ENCODE measurements around the gene PRKACG. TPM values are rescaled to one million over a fixed set of nuclear protein-coding genes. Genes with fewer than 3 reads are reported as not detected.

Gene PRKACG
- total and polyA plus RNA-seq, 5 experiments from 2014 or later = not detected

- Mint-ChIP-seq H3K27ac (no peak overlapping the region), H3K4me1 (peaks cover 29 to 63% (median 39%) of the 10 kb centered on the region in 4 donors), H3K36me3 (peaks cover 0 to 33% (median 11%) of the 10 kb centered on the region in 3 donors), H3K4me3 (no peak overlapping the region), H3K9me3 (no peaks in the 10 kb centered on the region), H3K27me3 (no peaks in the 10 kb centered on the region)
- POLR2A ChIA-PET = no interaction called here
- no peak for DNase-seq
- ATAC-seq = no peak
Measured at GRCh38 chr9:69040646-69041045, 26.7 kb upstream of the PRKACG start.

GRCh38 chr9:69036799-69037198 is 22.9 kb upstream of the PRKACG start:
- ATAC-seq (no peak), DNase-seq (no peak)
- POLR2A ChIA-PET = interaction anchor here (0.8 to 2.3 kb wide), 6 partner anchors 17 to 257 kb away, joined by 3 to 23 read pairs (median 6); a partner anchor contains a TSS
- H3K36me3 Mint-ChIP-seq = peaks cover 0 to 9% (median 9%) of the 10 kb centered on the region in 3 donors
- peak overlapping the region; percentile 92 to 99 (median 96) for H3K4me3 Mint-ChIP-seq
- H3K27ac Mint-ChIP-seq = peak overlapping the region; percentile 87 to 95 (median 92)
- H3K4me1 Mint-ChIP-seq = peaks cover 14 to 47% (median 21%) of the 10 kb centered on the region in 4 donors
- H3K9me3 Mint-ChIP-seq = no peaks in the 10 kb centered on the region
- no peaks in the 10 kb centered on the region for H3K27me3 Mint-ChIP-seq

- H3K27ac Mint-ChIP-seq = peak overlapping the region; percentile 87 to 95 (median 92)
- POLR2A ChIA-PET = interaction anchor here (0.7 to 2.3 kb wide), 8 partner anchors 8 to 257 kb away, joined by 3 to 23 read pairs (median 4); a partner anchor contains a TSS
- H3K27me3 Mint-ChIP-seq = no peaks in the 10 kb centered on the region
- ATAC-seq (peak; percentile 26 to 33), DNase-seq (peak in 1 of 10 donors; percentile 10)
- peak overlapping the region; percentile 92 to 99 (median 96) for H3K4me3 Mint-ChIP-seq
- H3K36me3 Mint-ChIP-seq = peaks cover 0 to 9% (median 9%) of the 10 kb centered on the region in 3 donors
- H3K4me1 Mint-ChIP-seq = peaks cover 14 to 48% (median 22%) of the 10 kb centered on the region in 4 donors
- H3K9me3 Mint-ChIP-seq = no peaks in the 10 kb centered on the region
Measured at GRCh38 chr9:69036309-69036708, 22.4 kb upstream of the PRKACG start.

GRCh38 chr9:69035438-69036308 is 21.8 kb upstream of the PRKACG start, which contains the start of gene FXN:
TSS of gene FXN (plus strand) at chr9:69035752. CDS start at chr9:69035783, 31 bp downstream.
- ATAC-seq (peak; percentile 90 to 93), DNase-seq (peak; percentile 61 to 84 (median 78))
- H3K27ac Mint-ChIP-seq = peak within 1 kb of the TSS; percentile 87 to 95 (median 92)
- H3K36me3 Mint-ChIP-seq = peaks cover 0 to 9% (median 9%) of the 10 kb centered on the region in 3 donors
- H3K4me3 Mint-ChIP-seq = peak within 1 kb of the TSS; percentile 92 to 99 (median 96)
- no peaks in the 10 kb centered on the region for H3K27me3 Mint-ChIP-seq
- H3K4me1 Mint-ChIP-seq = peaks cover 16 to 50% (median 24%) of the 10 kb centered on the region in 4 donors
- POLR2A ChIA-PET = interaction anchor here (0.6 to 2.3 kb wide), 10 partner anchors 9 to 730 kb away, joined by 3 to 23 read pairs (median 4); a partner anchor contains a TSS
- no peaks in the 10 kb centered on the region for H3K9me3 Mint-ChIP-seq

- POLR2A ChIA-PET = no interaction called here
- no peak for ATAC-seq
- Mint-ChIP-seq H3K27me3 (no peaks in the 10 kb centered on the region), H3K27ac (peak overlapping the region in 5 of 10 donors; percentile 3 to 81 (median 61)), H3K9me3 (peaks cover 0 to 6% (median 0%) of the 10 kb centered on the region in 9 donors), H3K36me3 (no peaks in the 10 kb centered on the region), H3K4me1 (peaks cover 25 to 55% (median 39%) of the 10 kb centered on the region in 4 donors), H3K4me3 (peak overlapping the region in 8 of 10 donors; percentile 0 to 74 (median 27))
- DNase-seq = no peak
Measured at GRCh38 chr9:69034071-69034470, 20.2 kb upstream of the PRKACG start.

- Mint-ChIP-seq H3K9me3 (peaks cover 0 to 6% (median 0%) of the 10 kb centered on the region in 9 donors), H3K4me3 (no peak overlapping the region), H3K27ac (peak overlapping the region in 3 of 10 donors; percentile 16 to 58 (median 16)), H3K4me1 (peaks cover 18 to 59% (median 47%) of the 10 kb centered on the region in 4 donors), H3K36me3 (no peaks in the 10 kb centered on the region), H3K27me3 (no peaks in the 10 kb centered on the region)
- no peak for DNase-seq
- POLR2A ChIA-PET = interaction anchor here (0.6 to 1.2 kb wide), 2 partner anchors 11 to 77 kb away, joined by 3 to 4 read pairs; no protein-coding TSS in a partner anchor
- no peak for ATAC-seq
Measured at GRCh38 chr9:69030851-69031645, 17.1 kb upstream of the PRKACG start.

GRCh38 chr9:69029535-69029934 is 15.6 kb upstream of the PRKACG start:
- Mint-ChIP-seq H3K27ac (peak overlapping the region in 6 of 10 donors; percentile 3 to 81 (median 39)), H3K4me3 (peak overlapping the region in 8 of 10 donors; percentile 5 to 61 (median 31))
- no peak for DNase-seq

GRCh38 chr9:69028754-69029153 is 14.8 kb upstream of the PRKACG start:
- POLR2A ChIA-PET = interaction anchor here (0.7 to 1.3 kb wide), 3 partner anchors 9 to 256 kb away, joined by 3 to 12 read pairs (median 5); a partner anchor contains a TSS
- no peaks in the 10 kb centered on the region for H3K36me3 Mint-ChIP-seq
- H3K4me1 Mint-ChIP-seq = peaks cover 20 to 56% (median 45%) of the 10 kb centered on the region in 4 donors
- peak overlapping the region in 9 of 10 donors; percentile 53 to 87 (median 72) for H3K27ac Mint-ChIP-seq
- peak overlapping the region; percentile 17 to 79 (median 56) for H3K4me3 Mint-ChIP-seq
- DNase-seq (peak in 8 of 10 donors; percentile 29 to 78 (median 60)), ATAC-seq (peak; percentile 86 to 92)
- no peaks in the 10 kb centered on the region for H3K27me3 Mint-ChIP-seq
- peaks cover 0 to 6% (median 0%) of the 10 kb centered on the region in 9 donors for H3K9me3 Mint-ChIP-seq

More at GRCh38 chr9:69029535-69029934, 15.6 kb upstream of the PRKACG start:
- H3K9me3 Mint-ChIP-seq = peaks cover 0 to 6% (median 0%) of the 10 kb centered on the region in 9 donors
- H3K4me1 Mint-ChIP-seq = peaks cover 19 to 54% (median 42%) of the 10 kb centered on the region in 4 donors
- POLR2A ChIA-PET = interaction anchor here (0.7 kb wide), 1 partner anchor 257 kb away, joined by 3 read pairs; no protein-coding TSS in a partner anchor
- H3K36me3 Mint-ChIP-seq = no peaks in the 10 kb centered on the region
- no peaks in the 10 kb centered on the region for H3K27me3 Mint-ChIP-seq
- ATAC-seq = no peak

- DNase-seq = peak in 9 of 10 donors; percentile 8 to 68 (median 46)
- Mint-ChIP-seq H3K36me3 (no peaks in the 10 kb centered on the region), H3K4me1 (peaks cover 23 to 59% (median 45%) of the 10 kb centered on the region in 4 donors), H3K9me3 (peaks cover 0 to 6% (median 0%) of the 10 kb centered on the region in 9 donors), H3K27me3 (peaks cover 0 to 10% (median 0%) of the 10 kb centered on the region in 5 donors), H3K27ac (peak overlapping the region in 5 of 10 donors; percentile 3 to 64 (median 30)), H3K4me3 (peak overlapping the region in 6 of 10 donors; percentile 0 to 40 (median 27))
- ATAC-seq = peak; percentile 61 to 69
- POLR2A ChIA-PET = interaction anchor here (1.3 to 1.4 kb wide), 2 partner anchors 8 kb away, joined by 4 to 12 read pairs; partner anchors contain the start of gene FXN
Measured at GRCh38 chr9:69027355-69028097, 13.6 kb upstream of the PRKACG start.

- Mint-ChIP-seq H3K9me3 (no peaks in the 10 kb centered on the region), H3K36me3 (no peaks in the 10 kb centered on the region), H3K4me3 (no peak overlapping the region), H3K27me3 (peaks cover 0 to 10% (median 0%) of the 10 kb centered on the region in 5 donors), H3K4me1 (peaks cover 24 to 61% (median 41%) of the 10 kb centered on the region in 4 donors), H3K27ac (peak overlapping the region in 2 of 10 donors; percentile 1 to 31)
- ATAC-seq (no peak), DNase-seq (no peak)
- POLR2A ChIA-PET = no interaction called here
Measured at GRCh38 chr9:69023650-69024049, 9.7 kb upstream of the PRKACG start.
